ENCODE data around the gene COL24A1.

DNA sequence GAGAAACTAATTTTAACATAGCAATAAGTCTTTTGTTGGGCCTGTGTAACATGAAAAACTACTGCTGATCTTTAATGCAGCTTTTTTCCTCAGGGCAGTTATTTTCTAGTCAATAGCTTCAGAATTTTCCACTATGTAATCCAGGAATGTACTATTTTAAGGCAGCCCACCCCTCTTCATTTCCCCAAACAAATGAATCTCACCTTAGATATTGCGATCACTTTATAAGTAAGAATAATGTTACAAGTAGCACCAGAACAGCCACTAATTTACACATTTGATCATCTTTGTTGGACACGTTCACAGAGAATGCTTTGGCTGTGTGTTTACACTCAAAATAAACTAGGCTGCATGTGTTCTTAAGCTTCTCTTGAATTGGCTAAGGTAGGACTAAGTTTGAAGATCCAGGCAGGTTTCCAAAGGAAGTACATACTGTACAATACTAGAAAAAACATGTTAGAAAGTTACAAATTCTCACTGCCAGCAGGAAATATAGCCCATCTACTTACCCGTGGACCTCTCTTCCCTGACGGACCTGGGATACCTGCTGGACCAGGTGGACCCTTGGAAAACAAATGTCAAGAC lies 41.7 kb downstream of the COL24A1 start:
- TF ChIP-seq, protein P1, sequence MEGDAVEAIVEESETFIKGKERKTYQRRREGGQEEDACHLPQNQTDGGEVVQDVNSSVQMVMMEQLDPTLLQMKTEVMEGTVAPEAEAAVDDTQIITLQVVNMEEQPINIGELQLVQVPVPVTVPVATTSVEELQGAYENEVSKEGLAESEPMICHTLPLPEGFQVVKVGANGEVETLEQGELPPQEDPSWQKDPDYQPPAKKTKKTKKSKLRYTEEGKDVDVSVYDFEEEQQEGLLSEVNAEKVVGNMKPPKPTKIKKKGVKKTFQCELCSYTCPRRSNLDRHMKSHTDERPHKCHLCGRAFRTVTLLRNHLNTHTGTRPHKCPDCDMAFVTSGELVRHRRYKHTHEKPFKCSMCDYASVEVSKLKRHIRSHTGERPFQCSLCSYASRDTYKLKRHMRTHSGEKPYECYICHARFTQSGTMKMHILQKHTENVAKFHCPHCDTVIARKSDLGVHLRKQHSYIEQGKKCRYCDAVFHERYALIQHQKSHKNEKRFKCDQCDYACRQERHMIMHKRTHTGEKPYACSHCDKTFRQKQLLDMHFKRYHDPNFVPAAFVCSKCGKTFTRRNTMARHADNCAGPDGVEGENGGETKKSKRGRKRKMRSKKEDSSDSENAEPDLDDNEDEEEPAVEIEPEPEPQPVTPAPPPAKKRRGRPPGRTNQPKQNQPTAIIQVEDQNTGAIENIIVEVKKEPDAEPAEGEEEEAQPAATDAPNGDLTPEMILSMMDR (IDR thresholded peaks at IDR 0.05): no peak
- TF ChIP-seq EP300 (IDR thresholded peaks at IDR 0.05): no peak

All from upper lobe of left lung (tissue), 4 donors.